Posterior vena cava (tissue), 2 donors: ENCODE results near the gene OR2D3. TPM values are rescaled to one million over a fixed set of nuclear protein-coding genes. Genes with fewer than 3 reads are reported as not detected.
"Not testable (repeated sequence)": the region's sequence is repeated elsewhere in the genome, so short reads cannot be mapped to it uniquely, and the experiment has no call there.

Experiments used
- DNase-seq: peaks from one replicate; pipeline ENCODE4 v3.0.0-alpha.2; 2020; ENCODE audit warnings: low spot score
- intact Hi-C, 2 donors: fragments of 100-400 bp; cut with DNase I; formaldehyde crosslinking; loops; one replicate each; pipeline versions ENCODE4 v1.14.1 to v1.14.2; 2022 to 2023
- long read RNA-seq, 2 donors: library from polyadenylated mRNA; unstranded; transcript quantifications; one replicate each; pipeline ENCODE4 v2.0.0, GENCODE V29; 2020 to 2021
- total RNA-seq, 2 donors: library from RNA; stranded (reverse); fragmentation: NEBNext Ultra II Directional; extraction: Animal tissue kit (Norgen Biotek cat#: 25700); gene quantifications; one replicate each; pipeline ENCODE4 v1.2.1, GENCODE V29; 2021
- donor health status: DM: yes; HTN: yes; CAD: no.
- donor health status: DM: yes; HTN: yes; CAD: no.

OR2D3 gene
- total RNA-seq: not detected
- long read RNA-seq, donor 1: 0 reads
- long read RNA-seq, donor 2: 0 reads

DNA sequence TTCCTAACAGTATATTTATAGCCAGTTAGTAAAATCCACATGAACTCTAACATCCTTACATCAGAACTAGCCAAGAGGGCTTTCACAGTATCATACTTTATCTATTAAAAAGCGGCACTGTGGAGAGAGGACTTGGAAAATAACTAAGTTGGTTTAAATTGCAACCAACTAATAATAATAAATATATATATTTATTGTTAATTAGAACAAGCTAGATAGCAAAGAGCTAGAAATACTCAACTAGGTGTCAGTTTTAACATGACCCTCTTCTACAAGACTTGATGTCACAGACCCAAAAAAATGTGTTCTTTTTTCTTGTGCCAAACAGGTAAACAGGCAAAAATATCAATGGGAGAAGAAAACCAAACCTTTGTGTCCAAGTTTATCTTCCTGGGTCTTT lies at the start of gene OR2D3:
Gene OR2D3, plus strand, starts transcription at position 301 of the 400 bp plus-strand sequence. Its CDS starts 0 bp downstream, at position 301.
- no peak for DNase-seq
- intact Hi-C loops: no loop called here

DNA sequence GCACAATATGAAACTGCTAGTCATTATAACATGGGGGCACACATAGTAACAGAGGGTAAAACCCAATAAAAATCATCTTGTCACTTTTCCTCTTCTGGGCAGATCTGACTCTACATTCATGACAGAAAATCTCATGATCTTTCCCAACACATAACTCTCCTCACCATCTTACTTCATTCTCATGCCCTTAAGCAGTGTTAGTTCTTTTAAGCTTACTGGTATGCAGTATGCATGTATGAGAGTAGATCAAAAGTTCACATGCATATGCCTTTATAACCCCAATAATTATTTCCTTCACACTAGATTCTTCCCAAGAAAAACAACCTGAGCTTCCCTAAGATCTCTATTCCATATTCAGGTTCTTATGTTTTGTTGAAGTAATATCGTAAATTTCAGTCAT lies 49.5 kb upstream of the OR2D3 start:
- intact Hi-C loops: no loop called here
- DNase-seq: no peak

- no peak for DNase-seq
- intact Hi-C loops: no loop called here
Measured at GRCh38 chr11:6875761-6876160, 45.0 kb upstream of the OR2D3 start.

GRCh38 chr11:6876325-6876724 lies 44.5 kb upstream of the OR2D3 start, which contains the start of gene OR10A4:
Gene OR10A4 (plus strand): TSS chr11:6876625. CDS start chr11:6876648, 23 bp downstream.
- intact Hi-C loops: no loop called here
- DNase-seq: no peak

- intact Hi-C loops: no loop called here
- no peak for DNase-seq
Measured at GRCh38 chr11:6876914-6877313, 43.9 kb upstream of the OR2D3 start.

GRCh38 chr11:6882751-6883150 lies 38.1 kb upstream of the OR2D3 start:
- intact Hi-C loops: no loop called here
- DNase-seq: no peak

GRCh38 chr11:6887711-6888110 lies 33.1 kb upstream of the OR2D3 start:
- DNase-seq, intact Hi-C loops: not testable (repeated sequence)

- DNase-seq: no peak
- intact Hi-C loops: no loop called here
Measured at GRCh38 chr11:6888830-6889229, 32.0 kb upstream of the OR2D3 start.

- DNase-seq: no peak
- intact Hi-C loops: no loop called here
Measured at GRCh38 chr11:6889835-6890234, 31.0 kb upstream of the OR2D3 start.

- intact Hi-C loops: no loop called here
Measured at GRCh38 chr11:6892400-6892799, 28.4 kb upstream of the OR2D3 start, which contains the start of gene OR2D2. Gene OR2D2 (minus strand): TSS chr11:6892500. CDS start chr11:6892500, 0 bp downstream.

DNA sequence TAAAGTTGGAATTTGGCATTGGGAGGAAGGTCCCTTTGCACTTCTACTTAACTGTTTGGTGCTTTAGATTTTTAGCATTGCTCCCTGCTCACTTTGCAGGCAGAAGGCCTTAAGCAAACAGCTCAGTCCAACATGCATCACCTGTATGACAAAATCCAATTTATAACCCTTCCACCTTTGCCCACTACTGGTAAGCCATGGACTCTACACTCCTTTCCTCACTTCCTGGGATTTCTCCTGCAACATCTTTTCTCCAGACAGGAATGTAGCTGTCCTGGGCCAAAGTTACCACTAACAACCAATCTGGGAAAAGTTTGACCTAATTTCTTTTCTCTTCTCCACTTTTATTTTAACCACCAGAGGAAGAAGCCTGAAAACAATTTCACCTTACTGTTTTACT lies 26.7 kb upstream of the OR2D3 start:
- no peak for DNase-seq
- intact Hi-C loops: no loop called here

More at GRCh38 chr11:6892400-6892799, 28.4 kb upstream of the OR2D3 start, which contains the start of gene OR2D2:
- DNase-seq: no peak

- DNase-seq: no peak
- intact Hi-C loops: no loop called here
Measured at GRCh38 chr11:6895010-6895409, 25.8 kb upstream of the OR2D3 start.

DNA sequence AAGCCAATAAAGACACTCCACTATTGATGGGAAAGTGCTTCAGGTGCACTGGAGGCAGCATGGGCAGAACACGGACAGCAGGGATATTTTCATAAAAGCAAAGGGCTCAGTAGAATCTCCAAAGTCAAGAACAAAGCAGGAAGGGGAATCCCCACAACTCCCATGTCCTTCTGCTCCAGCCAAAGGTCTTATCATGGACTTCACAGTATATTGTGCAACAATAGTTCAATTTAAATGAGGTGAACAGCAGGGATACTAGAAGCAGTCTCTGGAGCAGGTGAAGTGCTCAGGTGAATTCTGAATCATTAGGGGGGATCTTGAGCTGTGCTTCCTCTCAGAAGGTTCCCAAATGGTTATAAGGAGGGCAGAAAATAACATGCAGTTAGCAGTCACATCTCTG lies 21.9 kb upstream of the OR2D3 start:
- intact Hi-C loops: no loop called here
- no peak for DNase-seq

DNA sequence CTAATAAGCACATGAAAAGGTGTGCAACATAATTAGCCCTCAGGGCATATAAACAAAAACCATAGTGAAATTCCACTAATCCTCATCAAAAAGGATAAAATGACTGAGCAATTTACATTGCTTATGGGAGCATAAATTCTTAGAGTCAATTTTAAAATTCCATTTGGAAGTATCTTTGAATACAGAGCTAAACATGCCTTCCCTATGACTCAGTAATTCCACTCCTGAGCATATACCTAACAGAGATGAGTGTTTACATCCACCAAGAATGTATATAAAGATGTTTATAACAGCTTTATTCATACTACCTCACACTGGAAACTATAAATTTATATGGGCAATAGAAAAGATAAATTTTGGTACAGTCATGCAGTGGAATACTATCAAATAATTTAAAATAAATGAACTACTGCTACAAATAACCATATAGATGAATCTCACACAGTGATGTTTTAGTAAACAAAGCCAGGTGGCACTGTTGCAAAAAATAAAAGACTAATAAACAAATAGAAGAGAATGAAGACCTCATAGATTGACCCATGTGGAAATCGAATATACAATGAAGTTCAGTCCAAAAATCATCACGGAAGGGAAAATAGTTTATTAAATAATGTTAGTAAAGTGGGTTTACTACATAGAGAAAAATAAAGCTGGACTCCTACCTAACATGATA lies 20.3 kb upstream of the OR2D3 start:
- intact Hi-C loops: no loop called here
- DNase-seq: no peak

- intact Hi-C loops: not testable (repeated sequence)
Measured at GRCh38 chr11:6904804-6905203, 16.0 kb upstream of the OR2D3 start.

GRCh38 chr11:6911378-6911777 lies 9.4 kb upstream of the OR2D3 start:
- intact Hi-C loops: no loop called here
- no peak for DNase-seq

More at GRCh38 chr11:6904804-6905203, 16.0 kb upstream of the OR2D3 start:
- DNase-seq: peak; percentile 61

- intact Hi-C loops: no loop called here
- no peak for DNase-seq
Measured at GRCh38 chr11:6911948-6912347, 8.9 kb upstream of the OR2D3 start.

DNA sequence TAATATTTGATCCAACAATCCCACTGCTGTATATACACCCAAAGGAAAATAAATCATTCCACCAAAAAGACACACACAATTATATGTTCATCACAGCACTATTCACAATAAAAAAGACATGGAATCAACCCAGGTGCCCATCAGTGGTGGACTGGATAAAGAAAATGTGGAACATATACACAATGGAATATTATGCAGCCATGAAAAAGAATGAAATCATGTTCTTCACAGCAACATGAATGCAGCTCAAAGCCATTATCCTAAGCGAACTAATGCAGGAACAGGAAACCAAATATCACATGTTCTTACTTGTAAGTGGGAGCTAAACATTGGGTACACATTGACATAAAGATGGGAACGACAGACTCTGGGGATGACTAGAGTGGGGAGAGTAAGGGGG lies 1.1 kb upstream of the OR2D3 start:
- DNase-seq: no peak
- intact Hi-C loops: no loop called here

GRCh38 chr11:6925007-6925577 lies 4.3 kb downstream of the OR2D3 start:
- no peak for DNase-seq
- intact Hi-C loops: no loop called here

DNA sequence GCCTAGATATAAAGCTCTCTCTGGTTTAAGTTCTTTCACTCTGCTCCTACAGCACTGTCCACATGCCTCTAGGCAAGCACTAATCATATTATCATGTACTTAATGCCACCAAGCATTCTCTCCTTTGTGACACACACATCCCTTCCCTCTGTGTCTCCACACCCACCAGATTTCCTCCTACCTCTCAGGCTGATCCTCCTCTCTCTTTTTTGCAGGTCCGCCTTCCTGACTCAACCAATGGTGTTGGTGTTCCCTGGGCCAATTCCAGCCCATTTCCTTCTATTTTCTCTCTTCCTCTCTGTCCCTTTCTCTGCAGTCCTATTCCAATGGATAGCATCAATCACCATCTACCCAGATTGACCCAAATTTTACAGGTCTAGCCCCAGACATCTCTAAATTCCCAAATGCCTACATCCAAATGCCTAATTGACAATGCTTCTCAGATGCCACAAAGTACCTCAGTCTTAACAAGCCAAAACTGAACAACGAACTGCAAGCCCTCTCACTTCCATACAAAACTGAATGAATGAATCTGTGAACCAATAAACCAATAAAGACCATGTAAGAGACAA lies 4.9 kb downstream of the OR2D3 start:
- intact Hi-C loops: no loop called here
- DNase-seq: no peak
